ENCODE measurements around the gene CUTA.
"Not testable (repeated sequence)": the region's sequence is repeated elsewhere in the genome, so short reads cannot be mapped to it uniquely, and the experiment has no call there.

CUTA gene

GRCh38 chr6:33398601-33399000 is 19.3 kb downstream of the CUTA start:
- not testable (repeated sequence) for DNase-seq

- no peak for DNase-seq
Measured at GRCh38 chr6:33397541-33397940, 20.4 kb downstream of the CUTA start.

GRCh38 chr6:33392979-33393378 is 24.9 kb downstream of the CUTA start:
- DNase-seq: no peak

- DNase-seq: no peak
Measured at GRCh38 chr6:33392595-33392948, 25.3 kb downstream of the CUTA start.

- DNase-seq: no peak
Measured at GRCh38 chr6:33391922-33392594, 25.8 kb downstream of the CUTA start.

GRCh38 chr6:33391278-33391921 is 26.5 kb downstream of the CUTA start, which contains the start of gene KIFC1:
Gene KIFC1, plus strand, starts transcription at chr6:33391823. Its CDS starts 163 bp downstream, at chr6:33391986.
- peak; percentile 100 for DNase-seq

GRCh38 chr6:33390767-33391277 is 27.1 kb downstream of the CUTA start:
- DNase-seq: no peak

GRCh38 chr6:33390173-33390572 is 27.7 kb downstream of the CUTA start:
- DNase-seq: no peak

- DNase-seq: no peak
Measured at GRCh38 chr6:33384581-33385020, 33.3 kb downstream of the CUTA start.

- DNase-seq: no peak
Measured at GRCh38 chr6:33383427-33384185, 34.3 kb downstream of the CUTA start.

GRCh38 chr6:33380272-33380981 is 37.5 kb downstream of the CUTA start:
- no peak for DNase-seq

- DNase-seq: not testable (repeated sequence)
Measured at GRCh38 chr6:33379184-33379583, 38.7 kb downstream of the CUTA start.

- no peak for DNase-seq
Measured at GRCh38 chr6:33377171-33377570, 40.7 kb downstream of the CUTA start.

GRCh38 chr6:33375143-33375671 is 42.7 kb downstream of the CUTA start:
- no peak for DNase-seq

GRCh38 chr6:33373960-33374910 is 43.7 kb downstream of the CUTA start:
- DNase-seq: no peak

- no peak for DNase-seq
Measured at GRCh38 chr6:33372526-33373123, 45.3 kb downstream of the CUTA start.

- DNase-seq: not testable (repeated sequence)
Measured at GRCh38 chr6:33371901-33372300, 46.0 kb downstream of the CUTA start.

- not testable (repeated sequence) for DNase-seq
Measured at GRCh38 chr6:33367715-33368025, 50.2 kb downstream of the CUTA start.

GRCh38 chr6:33367009-33367714 is 50.7 kb downstream of the CUTA start:
- no peak for DNase-seq

Measured in activated CD4-positive, CD25-positive, alpha-beta regulatory T cell treated with anti-CD3 and anti-CD28 coated beads, Interleukin-2, amount 50 U/mL, for 72 hours (primary cell).